Muscle of arm (tissue), 14 donors: ENCODE results near the gene DHX32. TPM values are rescaled to one million over a fixed set of nuclear protein-coding genes. Genes with fewer than 3 reads are reported as not detected.
"Not testable (repeated sequence)": the region's sequence is repeated elsewhere in the genome, so short reads cannot be mapped to it uniquely, and the experiment has no call there.

Source experiments
- DNase-seq: peaks from one replicate; pipeline ENCODE4 v3.0.0-alpha.2; 2013
- long read RNA-seq, 11 donors: transcript quantifications; one replicate each; lab custom pipeline, GENCODE V29; 2026
- polyA plus RNA-seq, 12 donors: library from polyadenylated mRNA; unstranded; fragments of 120-200 nt; gene quantifications; one replicate each; pipeline ENCODE4 v1.2.1, GENCODE V29; 2013; ENCODE audit not compliant: insufficient read length in 12 of 12

DHX32 gene, protein sequence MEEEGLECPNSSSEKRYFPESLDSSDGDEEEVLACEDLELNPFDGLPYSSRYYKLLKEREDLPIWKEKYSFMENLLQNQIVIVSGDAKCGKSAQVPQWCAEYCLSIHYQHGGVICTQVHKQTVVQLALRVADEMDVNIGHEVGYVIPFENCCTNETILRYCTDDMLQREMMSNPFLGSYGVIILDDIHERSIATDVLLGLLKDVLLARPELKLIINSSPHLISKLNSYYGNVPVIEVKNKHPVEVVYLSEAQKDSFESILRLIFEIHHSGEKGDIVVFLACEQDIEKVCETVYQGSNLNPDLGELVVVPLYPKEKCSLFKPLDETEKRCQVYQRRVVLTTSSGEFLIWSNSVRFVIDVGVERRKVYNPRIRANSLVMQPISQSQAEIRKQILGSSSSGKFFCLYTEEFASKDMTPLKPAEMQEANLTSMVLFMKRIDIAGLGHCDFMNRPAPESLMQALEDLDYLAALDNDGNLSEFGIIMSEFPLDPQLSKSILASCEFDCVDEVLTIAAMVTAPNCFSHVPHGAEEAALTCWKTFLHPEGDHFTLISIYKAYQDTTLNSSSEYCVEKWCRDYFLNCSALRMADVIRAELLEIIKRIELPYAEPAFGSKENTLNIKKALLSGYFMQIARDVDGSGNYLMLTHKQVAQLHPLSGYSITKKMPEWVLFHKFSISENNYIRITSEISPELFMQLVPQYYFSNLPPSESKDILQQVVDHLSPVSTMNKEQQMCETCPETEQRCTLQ
- 10 to 100 TPM in 10 of 12 donors, 1 to 10 TPM in 1, not detected in 1; 7.1 to 23.3 (median 19.2) TPM for polyA plus RNA-seq
- long read RNA-seq, donor 1, partial matches to known transcripts, result 49 of 52 reads
- long read RNA-seq, donor 1, other reads (novel, unspliced or antisense), result 0 of 52 reads
- long read RNA-seq, donor 2, partial matches to known transcripts, result 0 of 1 reads
- long read RNA-seq, donor 2, other reads (novel, unspliced or antisense), result 0 of 1 reads
- long read RNA-seq, donor 3, partial matches to known transcripts, result 6 of 6 reads
- long read RNA-seq, donor 3, other reads (novel, unspliced or antisense), result 0 of 6 reads
- long read RNA-seq, donor 4, result 0 reads
- long read RNA-seq, donor 5, result 0 reads
- long read RNA-seq, donor 6, result 0 reads
- long read RNA-seq, donor 7, result 0 reads
- long read RNA-seq, donor 8, result 0 reads
- long read RNA-seq, donor 9, result 0 reads
- long read RNA-seq, donor 10, result 0 reads
- long read RNA-seq, donor 11, result 0 reads

DNA sequence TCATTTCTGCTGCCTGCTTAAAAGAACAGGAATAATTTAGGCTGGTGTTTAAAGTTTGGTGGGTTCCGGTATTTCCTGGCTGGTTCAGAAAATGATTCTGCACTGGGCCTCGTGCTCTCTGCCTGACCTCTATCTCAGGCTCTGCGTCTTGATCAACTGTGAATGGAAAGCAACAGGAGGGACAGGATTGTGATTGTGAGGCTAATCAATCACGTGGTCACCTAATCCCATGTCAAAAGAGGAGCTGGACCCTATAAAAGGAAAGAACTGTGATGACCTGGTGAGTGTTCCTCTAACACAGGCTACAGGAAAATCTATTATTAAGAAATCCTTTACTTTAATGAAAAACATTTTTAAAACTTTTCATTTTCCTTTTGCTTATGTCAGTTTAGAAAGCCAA lies at the start of gene DHX32:
TSS of gene DHX32 (minus strand) at position 101 of the 400 bp plus-strand sequence. CDS start 468 bp downstream, outside the sequence.
- DNase-seq, result no peak

DNA sequence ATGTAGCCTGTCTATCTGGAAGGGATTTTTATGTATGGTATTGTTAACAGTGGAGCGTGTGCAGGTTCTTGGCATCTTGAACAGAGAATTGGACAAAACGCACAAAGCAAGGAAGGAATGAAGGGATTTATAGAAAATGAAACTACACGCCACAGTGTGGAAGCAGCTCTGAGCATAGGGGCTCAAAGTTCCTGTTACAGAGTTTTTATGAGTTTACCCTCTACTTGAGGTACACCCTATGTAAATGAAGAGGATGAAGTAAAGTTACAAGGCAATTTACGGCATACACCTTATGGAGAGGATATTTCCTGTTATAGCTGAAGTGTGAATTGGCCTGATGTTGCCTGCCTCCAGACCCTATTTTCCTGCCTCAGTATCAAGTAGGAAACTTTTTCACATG lies 48.5 kb upstream of the DHX32 start:
- no peak for DNase-seq

DNA sequence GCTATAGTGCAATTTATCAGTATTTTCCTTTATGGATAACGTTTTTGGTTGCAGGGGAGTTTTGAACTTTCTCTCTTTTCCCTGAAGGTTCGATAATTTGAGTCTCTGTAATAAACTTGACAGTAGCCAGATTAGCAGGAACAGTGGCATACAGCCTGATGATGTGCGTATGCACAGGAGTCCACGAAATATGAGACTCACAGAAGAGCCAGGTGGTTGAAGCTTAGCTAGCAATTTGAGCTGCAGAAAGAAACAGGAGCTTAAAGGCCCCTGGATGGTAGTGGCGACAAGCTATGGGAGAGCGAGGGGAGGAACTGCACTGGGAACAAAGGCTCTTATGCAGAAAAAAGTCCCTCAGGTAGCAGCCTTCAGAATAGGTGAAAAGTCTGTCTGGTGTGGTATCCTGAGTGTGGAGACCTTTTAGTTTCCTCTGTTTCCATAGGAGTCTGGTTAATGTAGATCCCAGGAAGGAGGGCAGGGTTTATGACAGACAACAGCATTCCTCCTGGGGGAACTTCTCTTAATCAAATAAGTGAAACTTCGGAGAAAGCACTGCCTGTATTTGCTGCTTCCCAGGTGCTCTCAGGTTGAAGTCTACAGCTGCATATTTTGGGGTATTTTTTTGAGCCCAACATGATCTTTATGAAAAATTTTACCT lies 48.0 kb upstream of the DHX32 start:
- DNase-seq, result no peak

DNA sequence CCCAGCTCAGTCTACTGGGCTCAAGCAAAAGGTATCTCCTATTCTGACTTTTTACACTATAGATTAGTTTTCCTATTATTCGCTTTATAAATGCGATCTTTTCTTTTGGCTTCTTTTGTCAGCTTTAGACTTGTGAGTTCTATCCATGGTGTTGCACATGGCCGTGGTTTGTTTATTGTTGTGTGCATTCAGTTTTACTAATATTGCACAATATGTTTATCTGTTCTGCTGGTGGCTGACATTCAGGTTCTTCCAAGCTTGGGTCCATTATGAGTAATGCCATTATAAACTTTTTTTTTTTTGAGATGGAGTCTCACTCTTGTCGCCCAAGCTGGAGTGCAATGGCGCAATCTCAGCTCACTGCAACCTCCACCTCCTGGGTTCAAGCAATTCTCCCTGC lies 46.2 kb upstream of the DHX32 start:
- DNase-seq, result not testable (repeated sequence)

DNA sequence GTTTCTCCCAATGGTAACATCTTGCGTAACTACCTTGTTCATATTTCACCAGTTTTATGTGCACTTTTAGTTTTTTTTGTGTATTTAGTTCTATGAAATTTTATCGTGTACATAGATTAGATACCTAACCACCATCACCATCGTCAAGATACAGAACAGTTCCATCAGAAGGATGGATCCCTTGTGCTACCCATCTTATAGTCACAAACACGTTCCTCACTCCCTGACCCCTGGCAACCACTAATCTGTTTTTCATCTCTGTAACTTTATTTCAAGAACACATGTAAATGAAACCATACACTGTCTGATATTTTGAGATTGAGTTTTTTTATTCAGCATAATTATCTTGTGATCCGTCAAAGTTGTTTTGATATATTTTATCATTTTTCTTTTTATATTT lies 45.2 kb upstream of the DHX32 start:
- DNase-seq, result no peak

DNA sequence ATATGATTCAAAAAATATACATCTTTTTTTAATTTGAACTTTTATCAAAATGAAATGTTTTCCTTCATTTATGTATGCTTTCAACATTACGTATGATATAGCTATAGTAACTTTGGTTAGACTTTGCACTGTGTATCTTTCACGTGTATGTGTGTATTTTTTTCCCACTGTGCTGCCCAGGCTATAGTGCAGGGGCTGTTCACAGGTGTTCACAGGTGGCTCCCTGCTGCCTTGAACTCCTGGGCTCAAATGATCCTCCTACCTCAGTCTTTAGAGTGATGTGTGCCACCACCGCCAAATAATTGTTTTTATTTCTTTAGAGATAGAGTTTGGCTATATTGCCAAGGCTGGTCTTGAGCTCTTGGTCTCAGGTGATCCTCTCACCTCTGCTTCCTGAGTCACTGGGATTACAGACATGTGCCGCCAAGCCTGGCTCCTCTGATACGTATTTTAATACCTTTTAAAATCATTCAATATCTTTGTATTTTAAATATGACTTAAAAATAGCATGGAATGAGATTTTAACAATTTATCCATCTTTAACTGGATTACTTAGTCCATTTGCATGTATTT lies 44.3 kb upstream of the DHX32 start:
- no peak for DNase-seq

DNA sequence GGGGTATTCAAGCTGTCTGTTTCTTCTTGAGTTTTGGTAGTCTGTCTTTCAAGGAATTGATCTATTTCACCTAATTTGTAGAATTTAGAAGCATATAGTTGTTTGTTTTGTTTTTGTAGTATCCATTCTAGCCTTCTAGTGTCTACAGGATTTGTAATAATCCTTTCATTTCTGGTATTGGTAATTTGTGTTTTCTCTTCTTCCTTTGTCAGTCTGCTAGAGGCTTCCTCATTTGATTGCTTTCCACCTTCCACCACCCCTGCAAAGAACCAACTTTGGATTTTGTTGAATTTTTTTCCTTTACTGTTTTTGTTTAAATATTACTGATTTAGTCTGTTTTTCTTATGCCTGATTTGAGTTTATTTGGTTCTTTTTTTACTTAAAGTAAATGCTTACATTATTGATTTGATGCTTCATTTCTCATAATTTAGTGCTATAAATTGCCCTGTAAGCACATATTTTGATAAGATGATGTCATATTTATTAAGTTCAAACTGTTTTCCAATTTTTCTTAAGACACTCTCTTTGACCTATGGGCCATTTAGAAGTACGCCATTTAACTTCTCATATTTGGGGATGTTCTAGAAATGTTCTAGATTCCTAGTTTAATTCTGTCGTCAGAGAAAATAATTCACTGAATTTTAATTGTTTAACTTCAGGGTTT lies 40.7 kb upstream of the DHX32 start:
- DNase-seq, result not testable (repeated sequence)

DNA sequence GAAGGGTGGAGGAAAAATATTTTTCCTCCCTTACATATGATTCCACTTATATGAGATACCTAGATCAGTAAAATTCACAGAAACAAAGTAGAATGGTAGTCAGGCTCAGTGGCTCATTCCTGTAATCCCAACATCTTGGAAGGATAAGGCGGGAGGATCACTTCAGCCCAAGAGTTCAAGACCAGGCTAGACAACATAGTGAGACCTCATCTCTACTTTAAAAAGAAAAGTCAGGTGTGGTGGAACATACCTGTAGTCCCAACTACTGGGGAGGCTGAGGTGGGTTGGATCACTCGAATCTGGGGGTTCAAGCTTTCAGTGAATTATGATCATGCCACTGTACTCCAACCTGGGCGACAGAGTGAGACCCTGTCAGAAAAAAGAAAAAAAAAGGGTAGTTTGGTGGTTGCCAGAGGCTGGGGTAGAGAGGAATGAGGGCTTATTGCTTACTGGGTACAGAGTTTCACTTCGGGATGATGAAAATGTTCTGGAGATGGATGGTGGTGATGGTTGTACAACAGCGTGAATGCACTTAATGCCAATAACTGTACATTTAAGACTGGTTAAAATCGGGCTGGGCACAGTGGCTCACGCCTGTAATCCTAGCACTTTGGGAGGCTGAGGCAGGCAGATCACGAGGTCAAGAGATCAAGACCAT lies 36.7 kb upstream of the DHX32 start:
- DNase-seq, result not testable (repeated sequence)

DNA sequence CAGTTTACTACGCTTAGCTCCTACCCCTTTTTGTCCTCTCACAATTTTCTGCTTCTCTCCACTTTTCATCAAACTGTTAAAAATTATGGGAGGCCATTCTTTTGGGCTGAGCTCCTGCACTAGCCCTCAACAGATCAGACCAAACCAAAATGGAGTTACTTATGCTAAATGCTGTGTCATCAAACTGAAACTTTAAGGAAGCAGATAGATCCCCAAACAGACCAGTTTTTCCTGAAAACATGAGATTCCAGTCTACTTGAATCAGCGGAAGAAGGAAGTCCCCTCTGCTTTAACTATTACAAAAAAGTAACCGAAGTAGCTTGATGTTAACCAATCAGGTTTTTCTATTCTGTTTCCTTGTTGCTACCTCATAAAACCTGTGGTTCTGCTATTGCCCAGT lies 35.9 kb upstream of the DHX32 start:
- no peak for DNase-seq

DNA sequence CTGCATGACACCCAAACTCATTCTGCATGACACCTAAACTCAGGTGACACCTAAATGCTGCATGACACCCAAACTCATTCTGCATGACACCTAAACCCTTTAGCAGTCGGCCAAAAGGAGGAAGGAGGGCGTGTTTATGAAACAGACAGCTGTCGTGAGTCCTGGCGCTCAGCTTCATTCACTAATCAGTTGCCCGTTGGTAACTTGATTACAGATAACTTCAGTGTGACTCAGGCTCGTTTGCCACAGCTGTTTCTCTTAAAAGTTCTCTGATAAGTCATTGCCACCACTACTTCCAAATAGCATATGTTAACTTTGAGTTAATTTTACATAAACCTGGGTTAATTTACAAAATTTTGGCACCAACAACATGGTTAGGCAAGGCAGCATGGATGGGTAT lies 32.2 kb upstream of the DHX32 start:
- not testable (repeated sequence) for DNase-seq

DNA sequence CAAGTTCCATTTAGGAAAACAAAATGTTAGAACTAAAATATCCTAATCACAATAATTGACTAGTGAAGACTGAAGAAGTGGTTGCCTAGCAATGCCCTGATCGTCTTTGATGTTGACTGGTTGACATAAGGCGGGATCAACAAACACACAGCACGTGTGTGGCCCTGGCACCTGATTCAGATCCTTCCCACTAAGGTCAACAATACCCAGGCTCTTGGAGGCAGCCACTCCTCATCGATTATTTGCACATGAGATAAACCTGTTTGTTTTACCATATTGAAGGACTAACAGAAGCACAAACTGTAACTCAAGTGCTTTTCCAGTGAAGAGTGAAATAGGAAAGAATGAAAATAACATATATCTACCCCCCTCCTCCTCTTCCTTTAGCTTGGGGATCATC lies 30.9 kb upstream of the DHX32 start:
- DNase-seq, result no peak

DNA sequence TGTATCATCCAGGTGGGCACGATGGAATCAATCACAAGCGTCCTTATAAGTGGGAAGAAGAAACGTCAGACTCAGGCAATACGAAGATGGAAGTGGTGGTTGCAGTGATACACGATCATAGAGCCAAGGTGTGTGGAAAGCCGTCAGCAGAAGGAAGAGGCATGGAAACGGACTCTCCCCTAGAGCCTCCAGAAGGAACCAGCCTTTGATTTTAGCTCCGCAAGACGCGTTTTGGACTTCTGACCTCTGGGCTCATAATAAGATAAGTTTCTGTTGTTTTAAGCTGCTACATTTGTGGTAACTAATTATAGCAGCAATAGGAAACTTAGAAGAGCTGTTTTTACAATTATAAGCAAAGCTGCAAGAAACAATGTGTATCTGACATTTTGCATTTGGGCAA lies 30.1 kb upstream of the DHX32 start:
- no peak for DNase-seq

DNA sequence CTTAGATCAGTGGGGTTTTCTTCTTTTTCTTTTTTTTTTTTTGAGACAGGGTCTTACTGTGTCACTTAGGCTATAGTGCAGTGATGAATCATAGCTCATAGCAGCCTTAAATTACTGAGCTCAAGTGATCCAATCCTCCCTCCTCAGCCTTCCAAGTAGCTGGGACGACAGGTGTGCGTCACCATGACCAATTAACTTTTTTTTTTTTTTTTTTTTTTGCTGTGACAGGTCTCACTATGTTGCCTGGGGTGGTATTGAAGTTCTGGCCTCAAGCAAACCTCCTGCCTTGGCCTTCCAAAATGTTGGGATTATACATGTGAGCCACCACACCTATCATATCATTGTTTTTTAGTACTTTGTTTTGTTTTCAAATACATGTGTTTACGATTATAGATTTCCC lies 28.4 kb upstream of the DHX32 start:
- DNase-seq, result not testable (repeated sequence)

DNA sequence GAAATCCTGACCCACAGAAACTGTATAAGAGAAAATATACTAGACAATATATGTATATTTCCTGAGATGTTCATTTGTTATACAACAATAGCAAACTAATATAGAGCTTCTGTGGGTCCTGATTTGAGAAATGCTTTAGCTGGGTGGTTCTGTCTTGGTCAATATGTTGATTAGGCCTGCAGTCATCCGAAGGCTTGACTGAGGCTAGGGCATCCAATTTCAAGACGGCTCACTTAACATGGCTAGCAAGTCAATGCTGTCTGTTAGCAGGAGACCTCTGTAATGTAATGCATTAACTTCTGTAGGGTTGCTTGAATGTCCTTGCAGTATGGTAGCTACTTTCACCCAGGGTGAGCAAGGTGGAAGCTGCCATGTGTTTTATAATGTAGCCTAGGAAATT lies 27.7 kb upstream of the DHX32 start:
- DNase-seq, result not testable (repeated sequence)

DNA sequence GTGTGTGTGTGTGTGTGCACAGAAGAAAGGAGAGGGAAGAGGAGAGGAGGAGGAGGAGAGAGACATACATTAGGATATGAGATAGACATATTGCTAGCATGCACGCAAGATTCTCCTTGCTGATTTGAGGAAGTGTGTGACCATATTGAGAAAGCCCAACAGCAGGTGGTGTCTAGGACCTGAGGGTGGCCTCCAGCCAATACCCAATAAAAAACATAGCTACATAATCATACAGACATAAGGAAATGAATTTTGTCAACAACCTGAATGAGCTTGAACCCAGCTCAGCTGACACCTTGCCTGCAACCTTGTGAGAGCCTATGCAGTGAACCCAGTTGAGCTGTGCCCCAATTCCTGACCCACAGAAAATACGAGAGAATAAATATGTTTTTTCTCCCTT lies 26.5 kb upstream of the DHX32 start:
- not testable (repeated sequence) for DNase-seq

DNA sequence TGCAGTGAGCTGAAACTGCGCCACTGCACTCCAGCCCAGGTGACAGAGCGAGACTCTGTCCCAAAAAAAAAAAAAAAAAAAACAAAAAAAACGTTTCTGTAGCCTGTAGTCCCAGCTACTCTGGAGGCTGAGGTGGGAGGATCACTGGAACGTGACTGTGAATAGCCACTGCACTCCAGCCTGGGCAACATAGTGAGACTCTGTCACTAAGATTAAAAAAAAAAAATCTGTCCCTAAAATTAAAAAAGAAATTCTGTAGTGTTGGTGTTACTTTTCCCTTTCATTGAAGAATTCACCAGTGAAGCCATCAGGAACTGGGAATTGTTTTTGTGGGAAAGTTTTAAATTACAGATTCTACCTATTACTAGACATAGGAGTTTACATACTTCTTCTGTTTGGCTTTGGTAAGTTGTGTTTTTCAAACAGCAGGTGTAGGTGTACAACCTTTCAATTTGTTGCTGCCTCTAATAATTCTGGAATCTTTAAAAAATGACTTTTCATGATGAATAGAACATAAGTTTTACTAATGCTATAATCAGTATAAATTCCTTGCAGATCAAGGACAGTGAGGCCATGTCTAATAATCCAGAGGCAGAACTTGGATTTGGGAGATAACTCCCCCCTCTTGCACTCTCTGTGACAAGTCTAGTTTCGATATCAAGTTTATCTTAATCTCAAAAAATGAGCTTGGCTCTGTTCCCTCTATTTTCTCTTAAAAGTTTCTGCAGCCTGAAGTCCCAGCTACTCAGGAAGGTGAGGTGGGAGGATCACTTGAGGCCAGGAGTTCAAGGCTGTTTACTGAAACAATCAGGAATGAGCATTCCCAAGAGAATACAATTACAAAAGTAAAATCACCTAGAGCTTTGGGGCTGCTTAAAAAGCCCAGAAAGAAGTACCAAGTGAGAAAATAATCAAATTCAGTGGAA lies 24.2 kb upstream of the DHX32 start:
- not testable (repeated sequence) for DNase-seq

DNA sequence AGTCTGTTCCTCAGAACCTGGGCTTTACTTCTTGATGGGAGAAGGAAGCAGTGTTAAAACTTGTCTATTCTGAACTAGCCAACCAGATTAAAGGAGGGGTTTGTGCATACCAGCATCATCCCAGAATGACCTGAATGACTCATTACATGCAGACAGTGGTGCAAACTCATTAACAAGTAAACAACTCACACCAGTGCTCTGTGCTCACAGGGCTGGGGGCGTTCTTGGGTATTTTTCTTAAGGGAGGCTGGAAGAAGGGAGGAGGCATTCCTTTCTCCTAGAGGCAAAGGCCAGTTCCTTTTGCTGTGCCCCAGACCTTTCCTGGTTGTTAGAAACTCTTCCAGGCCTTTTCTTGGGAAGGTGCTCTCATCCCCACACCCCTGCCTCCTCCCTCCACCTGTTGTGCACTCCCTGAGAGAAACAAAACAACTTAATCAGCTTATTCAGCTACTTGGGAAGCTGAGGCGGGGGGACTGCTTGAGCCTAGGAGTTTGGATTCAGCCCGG lies 22.1 kb upstream of the DHX32 start:
- not testable (repeated sequence) for DNase-seq

DNA sequence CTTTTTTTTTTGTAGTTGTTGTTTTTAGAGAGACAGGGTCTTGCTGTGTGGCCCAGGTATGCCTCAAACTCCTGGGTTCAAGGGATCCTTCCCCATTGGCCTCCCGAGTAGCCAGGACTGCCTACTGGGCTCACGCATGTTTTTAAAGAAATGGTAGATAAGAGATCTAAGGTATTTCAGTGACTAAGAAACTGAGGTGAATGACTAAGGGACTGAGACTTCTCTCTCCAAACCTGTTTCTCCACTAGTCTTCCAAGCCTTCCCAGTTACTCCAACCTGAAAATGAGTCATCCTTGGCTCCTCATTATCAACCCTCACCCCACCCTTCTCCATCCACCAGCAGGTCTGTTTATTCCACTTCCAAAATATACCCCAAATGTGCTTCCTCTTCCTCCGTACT lies 19.9 kb upstream of the DHX32 start:
- DNase-seq, result not testable (repeated sequence)

DNA sequence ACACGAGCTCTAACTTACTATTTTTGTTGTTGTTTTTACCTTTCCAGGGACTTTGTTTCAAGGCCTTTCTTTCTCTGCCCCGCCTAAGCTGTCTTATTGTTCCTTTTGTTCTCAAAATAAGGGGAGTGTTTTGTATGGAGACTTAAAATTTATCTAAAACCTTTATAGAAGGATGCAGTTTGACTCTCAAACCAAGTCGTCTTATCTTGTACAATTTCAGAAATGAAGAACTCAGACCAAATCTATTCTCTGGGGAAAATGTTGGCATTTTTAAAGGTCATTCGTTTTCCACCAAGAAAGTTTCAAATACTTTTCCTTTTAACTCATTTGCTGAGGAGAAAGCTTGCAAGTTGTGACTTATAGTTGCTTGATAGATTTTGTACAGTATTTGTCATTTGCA lies 16.2 kb upstream of the DHX32 start:
- DNase-seq, result not testable (repeated sequence)
